Suppressor macrophage (primary cell): Measurements from ENCODE around the gene GTPBP6.

Experiments used
- DNase-seq, 4 experiments: peaks; one replicate each; pipeline ENCODE4 v3.0.0-alpha.2; 2020 to 2022

Gene GTPBP6

DNA sequence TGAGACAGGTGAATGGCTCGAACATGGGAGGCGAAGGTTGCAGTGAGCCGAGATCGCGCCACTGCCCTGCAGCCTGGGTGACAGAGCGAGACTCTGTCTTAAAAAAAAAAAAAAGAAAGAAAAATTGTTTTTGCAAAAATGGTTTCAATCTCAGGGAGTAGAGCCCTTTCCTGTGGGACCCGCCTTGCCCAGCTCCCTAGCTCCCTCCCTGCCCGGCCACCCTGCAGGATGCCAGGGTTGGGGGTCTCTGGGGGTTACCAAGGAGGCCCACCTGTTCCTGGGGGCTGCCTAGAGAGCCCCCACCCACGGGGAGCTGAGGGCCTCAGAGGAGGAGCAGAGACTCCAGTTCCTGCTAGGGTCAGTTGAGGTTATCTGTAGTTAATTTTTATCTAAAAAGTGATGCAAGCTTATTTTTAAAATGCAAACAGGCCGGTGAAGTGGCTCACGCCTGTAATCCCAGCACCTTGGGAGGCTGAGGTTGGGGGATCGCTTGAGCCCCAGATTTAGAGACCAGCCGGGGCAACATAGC is 56.2 kb downstream of the GTPBP6 start:
- no peak for DNase-seq

DNA sequence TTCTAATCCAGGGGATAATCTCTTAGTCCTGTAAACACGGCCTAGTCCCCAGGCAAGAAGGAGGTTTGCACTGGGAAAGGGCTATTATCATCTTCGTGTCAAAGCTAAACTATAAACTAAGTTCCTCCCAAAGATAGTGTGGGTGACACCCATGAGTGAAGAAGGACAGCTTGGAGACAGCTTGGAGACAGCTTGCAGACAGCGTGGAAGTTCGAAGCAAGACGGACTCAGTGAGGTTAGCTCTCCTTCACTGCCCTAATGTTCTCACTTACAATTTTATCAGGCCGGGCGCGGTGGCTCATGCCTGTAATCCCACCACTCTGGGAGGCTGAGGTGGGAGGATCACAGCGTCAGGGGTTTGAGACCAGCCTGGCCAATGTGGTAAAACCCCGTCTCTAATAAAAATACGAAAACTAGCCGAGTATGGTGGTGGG is 56.7 kb downstream of the GTPBP6 start:
- DNase-seq, result no peak

DNA sequence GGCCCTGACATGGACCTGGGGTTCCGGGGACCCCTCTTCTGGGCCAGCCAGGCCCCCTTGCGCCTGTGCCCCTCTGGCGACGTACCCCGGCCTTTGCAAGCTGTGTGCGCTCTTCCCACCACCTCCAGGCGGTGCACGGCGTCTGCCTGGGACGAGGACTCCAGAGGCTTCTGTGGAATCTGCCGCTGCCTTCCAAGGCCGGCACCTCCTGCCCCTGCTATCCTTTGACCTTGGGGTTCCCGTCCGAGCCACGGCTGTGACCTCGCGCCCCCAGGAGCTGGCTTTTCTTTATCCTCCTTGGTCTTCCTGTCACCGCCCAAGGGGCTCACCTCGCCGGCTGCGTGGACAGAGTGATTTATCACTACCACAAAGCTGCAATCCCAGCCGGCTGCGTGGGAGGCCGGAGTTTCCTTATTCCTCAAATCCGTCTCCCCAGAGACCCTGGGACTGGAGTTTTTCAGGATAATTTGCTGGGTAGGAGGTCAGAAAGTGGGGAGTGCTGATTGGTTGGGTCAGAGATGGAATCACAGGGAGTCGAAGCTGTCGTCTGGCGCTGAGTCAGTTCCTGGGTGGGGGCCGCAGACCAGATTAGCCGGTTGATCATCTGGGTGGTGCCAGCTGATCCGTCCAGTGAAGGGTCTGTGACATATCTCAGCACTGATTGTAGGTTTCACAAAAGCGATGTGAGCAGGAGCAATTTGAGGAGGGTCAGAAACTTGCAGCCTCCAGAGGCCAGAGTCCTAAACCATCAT is 57.3 kb downstream of the GTPBP6 start:
- DNase-seq, result no peak

DNA sequence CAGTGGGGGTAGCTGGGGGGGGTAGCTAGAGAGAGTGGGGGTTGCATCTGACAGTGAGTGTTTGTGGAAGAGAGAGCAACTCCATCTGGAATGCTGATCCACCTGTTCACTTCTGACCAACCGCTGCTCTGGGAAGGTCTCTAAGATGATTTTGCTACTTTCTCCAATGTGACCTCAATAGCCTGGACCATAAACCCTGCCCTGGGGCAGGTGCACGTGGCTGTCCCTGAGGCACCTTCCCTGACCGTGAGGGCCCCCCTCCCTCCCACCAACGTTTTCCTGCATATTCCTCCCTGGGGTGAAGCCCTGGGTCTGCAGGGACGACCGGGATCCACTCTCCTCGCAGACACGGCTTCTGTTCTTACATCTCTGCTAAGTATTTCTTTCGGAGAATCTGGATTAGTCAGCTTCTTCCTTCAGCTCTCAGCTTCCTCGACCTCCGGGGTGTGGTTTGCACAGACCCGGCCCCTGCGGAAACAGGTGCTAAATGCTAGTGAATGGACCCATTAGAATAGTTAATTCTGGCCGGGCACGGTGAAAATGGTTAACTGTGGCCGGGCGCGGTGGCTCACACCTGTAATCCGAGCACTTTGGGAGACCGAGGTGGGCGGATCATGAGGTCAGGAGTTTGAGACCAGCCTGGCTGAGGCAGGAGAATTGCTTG is 58.8 kb downstream of the GTPBP6 start:
- no peak for DNase-seq

DNA sequence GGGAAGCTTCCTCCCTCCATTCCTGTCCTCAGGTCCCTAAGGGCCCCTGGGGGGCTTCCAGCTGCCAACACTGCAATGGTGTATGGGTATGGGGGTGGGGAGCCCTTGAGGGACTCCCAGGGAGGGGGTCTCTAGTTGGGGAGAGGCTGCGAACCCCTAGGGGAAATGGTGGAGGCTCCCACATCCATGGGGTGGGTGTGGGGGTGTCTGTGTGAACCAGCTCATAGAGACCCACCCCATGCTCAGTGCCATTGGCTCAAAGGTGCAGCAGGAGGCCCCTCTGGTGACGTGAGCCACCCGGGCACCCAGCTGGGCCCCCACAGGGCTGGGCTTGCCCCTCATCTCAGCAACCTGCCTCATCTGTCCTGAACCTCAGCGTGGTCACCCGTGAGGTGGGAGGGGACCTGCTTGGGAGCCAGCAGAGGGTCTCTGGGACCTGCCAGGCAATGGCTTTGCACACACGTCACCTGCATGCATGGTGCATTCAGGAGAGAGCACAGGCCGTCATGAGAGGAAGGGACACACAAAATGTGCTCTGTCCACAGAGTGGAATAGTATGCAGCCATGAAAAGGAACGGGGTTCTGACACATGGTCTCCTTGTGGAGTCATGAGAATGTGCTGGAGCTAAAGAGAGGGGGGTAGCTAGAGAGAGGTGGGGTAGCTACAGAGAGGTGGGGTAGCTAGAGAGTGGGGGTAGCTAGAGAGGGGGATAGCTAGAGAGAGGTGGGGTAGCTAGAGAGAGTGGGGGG is 60.1 kb downstream of the GTPBP6 start:
- peak in 1 of 4 experiments; percentile 0 for DNase-seq

DNA sequence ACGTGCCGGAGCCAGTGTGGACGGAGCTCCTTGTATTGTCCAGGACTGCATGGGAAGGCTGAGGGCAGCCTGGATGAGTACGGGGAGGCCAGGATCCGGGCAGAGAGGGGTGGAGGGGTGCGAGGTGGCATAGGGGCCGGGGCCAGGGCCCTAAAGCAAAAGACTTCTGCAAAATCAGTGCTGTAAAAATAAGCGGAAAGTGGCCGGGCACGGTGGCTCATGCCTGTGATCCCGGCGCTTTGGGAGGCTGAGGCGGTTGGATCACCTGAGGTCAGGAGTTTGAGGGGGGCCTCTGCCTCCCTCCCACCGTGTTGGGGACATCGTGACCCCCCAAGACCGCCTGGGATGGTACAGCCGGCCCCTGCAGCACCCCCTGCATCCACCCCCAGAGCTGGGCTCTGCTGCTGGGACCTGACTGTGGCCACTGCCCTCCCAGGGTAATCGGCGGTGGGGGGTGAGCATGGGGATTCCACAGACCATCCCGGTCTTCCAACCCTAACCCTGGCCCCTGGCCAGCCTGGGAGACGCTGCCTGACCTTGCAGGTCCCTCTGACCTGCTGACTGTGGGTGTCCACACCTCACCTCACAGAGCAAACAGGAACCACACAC is 60.8 kb downstream of the GTPBP6 start:
- peak in 1 of 4 experiments; percentile 0 for DNase-seq

DNA sequence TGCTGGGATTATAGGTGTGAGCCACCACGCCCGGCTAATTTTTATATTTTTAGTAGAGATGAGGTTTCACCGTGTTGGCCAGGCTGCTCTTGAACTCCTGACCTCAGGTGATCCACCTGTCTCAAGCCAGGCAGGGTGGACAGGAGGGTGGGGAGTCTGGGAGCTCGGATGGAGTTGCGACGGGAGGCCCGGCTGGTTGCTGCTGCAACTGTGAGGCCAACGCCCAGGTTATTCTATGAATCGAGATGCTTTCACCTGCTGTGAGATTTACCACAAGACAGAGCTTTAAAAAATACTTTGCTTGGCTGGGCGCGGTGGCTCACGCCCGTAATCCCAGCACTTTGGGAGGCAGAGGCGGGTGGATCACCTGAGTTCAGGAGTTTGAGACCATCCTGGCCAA is 61.5 kb downstream of the GTPBP6 start:
- DNase-seq, result peak in 1 of 4 experiments; percentile 0

DNA sequence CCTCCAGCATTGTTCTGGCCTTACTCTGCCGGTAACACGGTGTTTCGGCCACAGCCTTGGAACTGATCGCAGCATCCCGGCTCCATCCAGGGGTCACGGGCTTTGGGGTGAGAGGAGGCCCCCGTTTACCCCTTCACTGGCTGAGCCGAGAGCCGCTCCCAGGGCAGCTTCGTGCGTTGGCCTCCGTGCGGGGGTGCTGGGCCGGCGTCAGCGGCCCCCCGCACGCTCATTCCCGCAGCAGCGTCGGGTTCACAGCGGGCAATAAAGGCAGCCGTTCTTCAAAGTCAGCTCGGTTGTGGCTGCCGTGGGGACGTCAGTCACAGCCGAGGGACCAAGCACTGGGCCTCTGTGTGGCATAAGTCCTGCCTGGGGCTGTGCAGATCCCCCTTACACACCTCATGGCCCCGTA is 62.7 kb downstream of the GTPBP6 start:
- peak in 1 of 4 experiments; percentile 0 for DNase-seq
